Measurements from ENCODE around the gene TACC2. TPM values are rescaled to one million over a fixed set of nuclear protein-coding genes. Genes with fewer than 3 reads are reported as not detected.

Gene TACC2
- total and polyA plus RNA-seq, 2 experiments from 2014 or later, result 75.7 to 98.0 TPM

DNA sequence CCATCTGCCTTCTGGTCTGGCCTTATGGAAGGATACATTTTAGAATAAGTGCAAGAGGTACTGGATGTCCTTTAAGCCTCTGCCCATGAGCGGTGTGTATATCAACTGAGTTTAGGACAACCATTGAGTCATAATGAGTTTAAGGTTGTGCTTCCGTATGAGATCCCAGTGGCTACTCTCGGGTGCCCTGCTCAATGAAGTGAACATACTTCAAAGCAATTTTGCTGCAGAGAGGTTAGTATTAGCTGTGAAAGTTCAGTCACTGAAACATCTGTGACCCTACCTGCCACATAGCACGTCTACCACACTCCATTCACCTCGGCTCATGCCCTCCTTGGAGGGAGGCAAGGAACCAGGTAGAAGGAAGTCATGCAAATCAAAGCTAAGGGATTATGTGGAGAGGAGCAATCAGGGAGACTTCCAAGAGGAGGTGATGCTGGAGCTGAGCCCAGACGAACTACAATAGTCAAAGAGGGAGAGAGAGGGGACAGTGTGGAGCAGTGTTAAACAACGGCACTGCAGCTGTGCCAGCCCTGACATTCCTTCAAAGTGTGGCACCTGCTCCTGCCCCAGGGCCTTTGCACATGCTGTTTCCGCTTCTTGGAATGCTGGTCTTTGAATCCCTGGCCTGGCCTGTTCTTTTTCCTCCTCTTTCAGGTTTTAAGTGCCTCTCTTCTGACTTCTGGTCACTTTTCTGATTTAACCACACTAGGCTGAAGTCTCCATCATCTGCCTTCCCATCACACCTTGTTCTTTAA is 307.6 kb downstream of the TACC2 start:
- TF ChIP-seq, protein P1, sequence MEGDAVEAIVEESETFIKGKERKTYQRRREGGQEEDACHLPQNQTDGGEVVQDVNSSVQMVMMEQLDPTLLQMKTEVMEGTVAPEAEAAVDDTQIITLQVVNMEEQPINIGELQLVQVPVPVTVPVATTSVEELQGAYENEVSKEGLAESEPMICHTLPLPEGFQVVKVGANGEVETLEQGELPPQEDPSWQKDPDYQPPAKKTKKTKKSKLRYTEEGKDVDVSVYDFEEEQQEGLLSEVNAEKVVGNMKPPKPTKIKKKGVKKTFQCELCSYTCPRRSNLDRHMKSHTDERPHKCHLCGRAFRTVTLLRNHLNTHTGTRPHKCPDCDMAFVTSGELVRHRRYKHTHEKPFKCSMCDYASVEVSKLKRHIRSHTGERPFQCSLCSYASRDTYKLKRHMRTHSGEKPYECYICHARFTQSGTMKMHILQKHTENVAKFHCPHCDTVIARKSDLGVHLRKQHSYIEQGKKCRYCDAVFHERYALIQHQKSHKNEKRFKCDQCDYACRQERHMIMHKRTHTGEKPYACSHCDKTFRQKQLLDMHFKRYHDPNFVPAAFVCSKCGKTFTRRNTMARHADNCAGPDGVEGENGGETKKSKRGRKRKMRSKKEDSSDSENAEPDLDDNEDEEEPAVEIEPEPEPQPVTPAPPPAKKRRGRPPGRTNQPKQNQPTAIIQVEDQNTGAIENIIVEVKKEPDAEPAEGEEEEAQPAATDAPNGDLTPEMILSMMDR (IDR thresholded peaks at IDR 0.05; ENCODE audit: low read depth, low read length), result no peak
- H3K27me3 ChIP-seq, result no peaks in the 10 kb centered on the region
- no peaks in the 10 kb centered on the region for H3K36me3 ChIP-seq
- H3K27ac ChIP-seq, result no peak overlapping the region
- H3K4me1 ChIP-seq (ENCODE audit: low read depth), result no peaks in the 10 kb centered on the region
- H3K4me3 ChIP-seq, result no peak overlapping the region
- no peaks in the 10 kb centered on the region for H3K9me3 ChIP-seq (ENCODE audit: low read depth)
- no peak for DNase-seq (ENCODE audit: low read depth in 1 of 2, low spot score in 1 of 2)

DNA sequence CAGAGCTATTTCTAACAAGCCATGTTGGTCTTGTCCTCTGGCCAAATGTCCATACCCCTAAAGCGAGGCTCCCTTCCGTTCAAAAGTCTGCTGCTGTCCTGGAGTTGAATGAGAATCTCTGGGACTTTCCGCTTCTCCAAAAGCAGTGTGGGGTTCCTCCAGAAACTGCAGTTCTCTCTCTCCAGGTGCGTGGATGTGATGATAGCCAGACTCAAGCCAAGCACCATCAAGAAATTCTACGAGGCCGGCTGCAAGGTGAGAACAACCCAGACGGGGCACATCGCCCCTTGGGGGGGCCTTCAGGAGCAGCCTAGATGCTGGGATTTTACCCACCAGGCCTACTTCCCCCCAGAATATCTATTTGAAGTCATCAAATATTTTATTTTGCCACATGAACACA is 308.6 kb downstream of the TACC2 start:
- Histone ChIP-seq H3K27ac (no peak overlapping the region), H3K9me3 (ENCODE audit: low read depth) (no peaks in the 10 kb centered on the region), H3K4me1 (ENCODE audit: low read depth) (no peaks in the 10 kb centered on the region), H3K4me3 (no peak overlapping the region), H3K36me3 (no peaks in the 10 kb centered on the region), H3K27me3 (no peaks in the 10 kb centered on the region)
- TF ChIP-seq, protein P1 (IDR thresholded peaks at IDR 0.05; ENCODE audit: low read depth, low read length), result no peak
- no peak for DNase-seq (ENCODE audit: low read depth in 1 of 2, low spot score in 1 of 2)

DNA sequence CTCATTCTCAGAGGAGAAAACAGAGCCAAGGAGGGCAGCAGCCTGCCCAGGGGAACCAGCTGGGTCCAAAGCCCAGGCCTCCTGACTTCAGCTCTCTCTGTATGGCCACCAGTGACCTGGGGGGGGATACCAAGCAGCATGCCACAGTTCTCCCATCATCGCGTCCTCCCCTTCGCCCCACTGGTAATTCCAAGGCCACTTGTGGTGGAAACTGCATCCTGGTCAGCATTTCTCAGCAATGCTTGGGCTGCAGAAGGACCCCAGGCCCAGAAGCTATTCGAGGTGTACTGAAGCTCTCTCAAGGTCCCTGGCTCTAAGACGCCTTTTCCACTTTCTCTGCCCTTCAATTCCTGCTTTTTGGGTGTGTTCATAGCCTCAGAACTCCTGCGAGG is 309.2 kb downstream of the TACC2 start:
- no peaks in the 10 kb centered on the region for H3K9me3 ChIP-seq (ENCODE audit: low read depth)
- H3K27me3 ChIP-seq, result no peaks in the 10 kb centered on the region
- H3K4me3 ChIP-seq, result no peak overlapping the region
- DNase-seq (ENCODE audit: low read depth in 1 of 2, low spot score in 1 of 2), result no peak
- H3K36me3 ChIP-seq, result no peaks in the 10 kb centered on the region
- H3K4me1 ChIP-seq (ENCODE audit: low read depth), result no peaks in the 10 kb centered on the region
- no peak overlapping the region for H3K27ac ChIP-seq
- TF ChIP-seq, protein P1 (IDR thresholded peaks at IDR 0.05; ENCODE audit: low read depth, low read length), result no peak

DNA sequence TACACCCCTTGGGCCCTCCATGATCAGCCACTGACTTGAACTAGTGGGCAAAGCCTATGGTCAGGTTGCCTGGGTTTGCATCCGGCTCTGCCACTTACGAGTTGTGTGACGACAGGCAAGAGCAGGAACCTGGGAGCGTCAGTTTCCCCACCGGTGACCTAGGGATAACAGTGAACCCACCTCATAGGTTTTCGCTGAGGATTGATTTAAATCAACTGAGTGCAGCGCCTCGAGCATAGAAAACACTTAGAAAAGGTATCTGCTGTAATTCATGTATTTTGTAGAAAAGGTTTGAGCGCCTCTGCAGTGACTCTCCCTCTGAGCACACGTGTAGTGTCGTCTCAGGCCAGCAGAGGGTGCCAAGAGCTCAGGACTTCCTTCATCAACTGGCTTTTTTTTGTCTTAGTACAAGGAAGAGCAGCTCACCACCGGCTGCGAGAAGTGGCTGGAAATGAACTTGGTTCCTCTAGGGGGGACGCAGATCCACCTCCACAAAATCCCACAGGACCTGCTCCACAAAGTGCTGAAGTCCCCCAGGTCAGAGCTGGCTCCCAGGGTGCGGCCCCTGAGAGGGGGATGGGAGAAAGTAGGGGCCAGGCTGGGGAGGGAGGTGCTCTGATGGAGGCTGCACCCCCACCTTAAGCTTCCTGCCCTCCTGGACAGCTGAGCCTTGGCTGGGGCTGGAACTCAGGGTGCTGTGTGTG is 309.8 kb downstream of the TACC2 start:
- Histone ChIP-seq H3K27ac (no peak overlapping the region), H3K4me1 (ENCODE audit: low read depth) (no peaks in the 10 kb centered on the region), H3K36me3 (no peaks in the 10 kb centered on the region), H3K4me3 (no peak overlapping the region), H3K27me3 (no peaks in the 10 kb centered on the region), H3K9me3 (ENCODE audit: low read depth) (no peaks in the 10 kb centered on the region)
- TF ChIP-seq, protein P1 (IDR thresholded peaks at IDR 0.05; ENCODE audit: low read depth, low read length), result peak; percentile 92
- peak; percentile 82 to 85 for DNase-seq (ENCODE audit: low read depth in 1 of 2, low spot score in 1 of 2)

DNA sequence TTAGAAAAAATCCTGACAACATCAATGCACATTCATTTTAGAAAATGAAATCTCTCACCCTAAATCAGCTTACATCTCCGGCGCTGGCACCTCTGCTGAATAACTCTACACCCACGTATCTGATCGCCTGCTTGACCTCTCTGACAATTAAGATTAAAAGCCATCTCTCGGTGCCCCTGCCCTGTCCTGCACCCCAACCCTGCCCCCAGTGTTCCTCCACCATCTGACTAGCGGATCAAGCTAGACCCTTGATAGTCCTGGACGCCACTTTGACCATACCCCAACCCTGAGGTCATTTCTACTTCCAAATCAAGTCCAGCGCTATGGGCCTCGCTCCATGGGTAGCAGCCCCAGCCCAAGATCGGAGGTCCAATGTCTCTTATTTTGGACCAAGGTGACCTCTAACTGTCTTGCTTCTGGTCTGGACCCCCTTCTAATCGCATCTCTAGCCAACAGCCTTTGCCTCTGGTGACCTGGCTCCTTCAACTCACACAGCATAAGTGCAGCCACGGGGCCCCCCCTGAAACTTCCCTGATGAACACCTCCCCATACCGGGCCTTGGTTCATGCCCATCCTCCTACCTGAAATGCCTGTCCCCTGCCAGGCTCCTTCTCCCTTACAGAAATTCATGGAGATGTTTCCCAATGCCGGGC is 310.6 kb downstream of the TACC2 start:
- Histone ChIP-seq H3K4me1 (ENCODE audit: low read depth) (no peaks in the 10 kb centered on the region), H3K4me3 (no peak overlapping the region), H3K27me3 (no peaks in the 10 kb centered on the region), H3K9me3 (ENCODE audit: low read depth) (no peaks in the 10 kb centered on the region), H3K36me3 (no peaks in the 10 kb centered on the region), H3K27ac (no peak overlapping the region)
- DNase-seq (ENCODE audit: low read depth in 1 of 2, low spot score in 1 of 2), result no peak
- TF ChIP-seq, protein P1 (IDR thresholded peaks at IDR 0.05; ENCODE audit: low read depth, low read length), result no peak

Data from cardiac muscle cell (in vitro differentiated cells and primary cell).